GM21825 (cell line): ENCODE results near the gene FANCD2.
A peak's percentile ranks its signal among the peaks of the same experiment; 100 is the strongest.
"Not testable (repeated sequence)": the region's sequence is repeated elsewhere in the genome, so short reads cannot be mapped to it uniquely, and the experiment has no call there.

ENCODE experiments used
- ATAC-seq: cut with Tn5 transposase; IDR thresholded peaks from one replicate; pipeline ENCODE4 v1.9.1; 2021; ENCODE audit warnings: mild to moderate bottlenecking, moderate library complexity; ENCODE audit not compliant: unreplicated experiment

FANCD2 gene

GRCh38 chr3:10026084-10026890 lies at the start of gene FANCD2:
Gene FANCD2 (plus strand): TSS chr3:10026437. CDS start chr3:10028658, 2,221 bp downstream.
- peak; percentile 87 for ATAC-seq

- ATAC-seq: no peak
Observed at GRCh38 chr3:9976721-9977709, 49.2 kb upstream of the FANCD2 start.

- ATAC-seq: no peak
Observed at GRCh38 chr3:9978710-9979305, 47.4 kb upstream of the FANCD2 start.

GRCh38 chr3:9980251-9980650 lies 46.0 kb upstream of the FANCD2 start:
- no peak for ATAC-seq

- ATAC-seq: peak; percentile 20
Observed at GRCh38 chr3:9986230-9986725, 40.0 kb upstream of the FANCD2 start.

- no peak for ATAC-seq
Observed at GRCh38 chr3:9994086-9994844, 32.0 kb upstream of the FANCD2 start.

- ATAC-seq: no peak
Observed at GRCh38 chr3:10000686-10001085, 25.6 kb upstream of the FANCD2 start.

- no peak for ATAC-seq
Observed at GRCh38 chr3:10002951-10003350, 23.3 kb upstream of the FANCD2 start.

- ATAC-seq: no peak
Observed at GRCh38 chr3:10004506-10004905, 21.7 kb upstream of the FANCD2 start.

GRCh38 chr3:10004960-10005564 lies 21.2 kb upstream of the FANCD2 start:
- ATAC-seq: no peak

- no peak for ATAC-seq
Observed at GRCh38 chr3:10006048-10006761, 20.0 kb upstream of the FANCD2 start.

GRCh38 chr3:10006762-10007090 lies 19.5 kb upstream of the FANCD2 start:
- ATAC-seq: no peak

- ATAC-seq: no peak
Observed at GRCh38 chr3:10007126-10007782, 19.0 kb upstream of the FANCD2 start.

- not testable (repeated sequence) for ATAC-seq
Observed at GRCh38 chr3:10008216-10008587, 18.0 kb upstream of the FANCD2 start.

GRCh38 chr3:10008588-10009344 lies 17.5 kb upstream of the FANCD2 start:
- ATAC-seq: peak; percentile 68

GRCh38 chr3:10010421-10010877 lies 15.8 kb upstream of the FANCD2 start:
- no peak for ATAC-seq

- ATAC-seq: peak; percentile 81
Observed at GRCh38 chr3:10010878-10011465, 15.3 kb upstream of the FANCD2 start.

- ATAC-seq: no peak
Observed at GRCh38 chr3:10011631-10012030, 14.6 kb upstream of the FANCD2 start.
